K562 (cell line): Measurements from ENCODE around the gene SAMD8. TPM values are rescaled to one million over a fixed set of nuclear protein-coding genes. Genes with fewer than 3 reads are reported as not detected.

Experiments used
- CHD7 ChIP-seq: fragments of 200-600 bp; sonication (generic); IDR thresholded peaks from one replicate; pipeline ENCODE4 v1.6.1; 2012; ENCODE audit warnings: mild to moderate bottlenecking, low read depth, low read length, inconsistent platforms
- COPS2 ChIP-seq: fragments of 450-650 bp; conservative IDR thresholded peaks from 2 replicates; pipeline ENCODE4 v1.6.1; 2016; ENCODE audit warnings: mild to moderate bottlenecking, moderate library complexity
- DEAF1 ChIP-seq: fragments of 450-650 bp; formaldehyde crosslinking; IDR thresholded peaks from 2 replicates; pipeline ENCODE4 v1.4.0; 2020; ENCODE audit warnings: mild to moderate bottlenecking, moderate library complexity
- MCM7 ChIP-seq, 2 experiments: fragments of 450-650 bp; IDR thresholded peaks; 2 replicates each; pipeline ENCODE4 v1.6.1; 2016 to 2018
- ZBTB33 ChIP-seq: sonication (generic); formaldehyde crosslinking; IDR thresholded peaks from 2 replicates; pipeline ENCODE4 v1.8.1; 2023; ENCODE audit warnings: mild to moderate bottlenecking, missing genetic modification reagents
- ZEB2 ChIP-seq: fragments of 450-650 bp; IDR thresholded peaks from 2 replicates; pipeline ENCODE4 v1.6.1; 2016
- ZHX1 ChIP-seq: fragments of 150-350 bp; conservative IDR thresholded peaks from 2 replicates; pipeline ENCODE4 v1.6.1; 2014; ENCODE audit warnings: low read length
- ZNF146 ChIP-seq: IDR thresholded peaks from one replicate; pipeline ENCODE4 v1.6.1; 2018; ENCODE audit warnings: missing compliant biosample characterization; ENCODE audit not compliant: unreplicated experiment
- polyA plus RNA-seq, 8 experiments: library from polyadenylated mRNA; depleted of rRNA in 4 of 8; stranded (reverse) in 5 of 8; unstranded in 3 of 8; fragments of >200 nt; fragmentation: Nextera tagmentation in 2 of 8; fragmentation: Illumina TruSeq in 1 of 8; extraction: Ambion mirVana in 2 of 8; extraction: Trizol in 1 of 8; gene quantifications; 2 replicates each; pipeline versions ENCODE4 v1.2.1 to v1.2.3, GENCODE V29; 2011 to 2014; ENCODE audit warnings: inconsistent platforms in 1 of 8, missing spikeins in 1 of 8
- total RNA-seq, 7 experiments: library from RNA; depleted of rRNA in 6 of 7; stranded (reverse); fragments of >200 nt in 6 of 7; fragmentation: Illumina TruSeq in 2 of 7; extraction: Trizol in 2 of 7; gene quantifications; 2 replicates each; pipeline versions ENCODE4 v1.2.1 to v1.2.3, GENCODE V29; 2011 to 2021; ENCODE audit warnings: low replicate concordance in 1 of 7

Gene SAMD8
- total and polyA plus RNA-seq, 9 of the 15 experiments (the other 6 are each of a cell fraction or from before 2014, with no cell fraction given) = 2.7 to 16.1 (median 6.2) TPM

GRCh38 chr10:75137533-75138438 lies 26.3 kb downstream of the SAMD8 start (continued):
- TF ChIP-seq ZHX1 (no peak), COPS2 (no peak), MCM7 (IDR thresholded peaks at IDR 0.05) (no peak), ZBTB33 (CRISPR knock-in tag) (0 out of 2 replicates have a peak, but pooled peaks have one; percentile 23), DEAF1 (no peak), CHD7 (no peak), ZEB2 (peak; percentile 73; the same call in 1 of the 2 replicates), ZNF146 (CRISPR knock-in tag) (no peak)
